Right hindlimb (tissue), 1 donor: ENCODE results near the gene CUEDC1.

Experiments used
- DNase-seq: peaks from one replicate; pipeline ENCODE4 v3.0.0-alpha.2; 2018

The CUEDC1 gene

DNA sequence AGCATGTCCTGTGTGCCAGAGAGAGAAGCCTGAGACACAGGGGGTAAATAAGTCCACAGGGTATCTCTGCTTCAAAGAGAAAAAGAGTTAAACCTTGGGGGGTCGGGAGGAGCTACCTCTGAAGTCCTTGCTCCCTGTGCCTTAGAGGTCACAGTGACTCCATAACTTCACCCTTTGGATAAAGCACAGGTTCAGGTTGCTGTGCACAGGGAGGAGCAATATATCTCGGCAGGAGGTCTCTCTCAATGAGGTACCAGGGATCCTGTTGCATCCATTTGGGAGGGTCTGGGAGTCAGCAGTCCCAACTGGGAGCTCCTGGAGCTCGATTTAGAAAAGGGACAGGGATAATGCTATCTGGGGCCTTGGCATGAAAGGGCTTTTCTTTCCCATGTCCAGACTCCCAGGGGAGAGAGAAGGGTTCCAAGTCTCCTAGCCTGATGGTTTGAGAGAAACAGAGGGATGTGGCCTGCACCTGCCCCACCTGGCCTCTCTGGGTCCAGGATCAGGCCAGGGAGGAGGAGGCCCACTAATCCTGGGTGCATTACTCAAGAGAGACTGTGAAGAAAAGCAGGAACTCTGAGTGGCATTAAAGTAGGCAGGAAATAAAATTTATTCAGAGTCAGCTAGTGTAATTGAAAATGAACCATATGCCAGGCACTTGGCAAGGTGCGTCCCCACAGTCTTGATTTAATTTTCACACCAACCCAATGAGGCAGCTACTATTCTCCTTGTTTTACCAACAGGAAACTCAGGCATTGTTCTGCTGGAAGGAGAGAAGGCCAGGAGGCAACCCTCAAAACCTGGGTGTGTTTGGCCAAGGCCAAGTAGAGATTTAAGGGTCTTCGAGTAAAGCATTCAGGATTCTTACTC is 40.7 kb downstream of the CUEDC1 start:
- DNase-seq, result no peak

DNA sequence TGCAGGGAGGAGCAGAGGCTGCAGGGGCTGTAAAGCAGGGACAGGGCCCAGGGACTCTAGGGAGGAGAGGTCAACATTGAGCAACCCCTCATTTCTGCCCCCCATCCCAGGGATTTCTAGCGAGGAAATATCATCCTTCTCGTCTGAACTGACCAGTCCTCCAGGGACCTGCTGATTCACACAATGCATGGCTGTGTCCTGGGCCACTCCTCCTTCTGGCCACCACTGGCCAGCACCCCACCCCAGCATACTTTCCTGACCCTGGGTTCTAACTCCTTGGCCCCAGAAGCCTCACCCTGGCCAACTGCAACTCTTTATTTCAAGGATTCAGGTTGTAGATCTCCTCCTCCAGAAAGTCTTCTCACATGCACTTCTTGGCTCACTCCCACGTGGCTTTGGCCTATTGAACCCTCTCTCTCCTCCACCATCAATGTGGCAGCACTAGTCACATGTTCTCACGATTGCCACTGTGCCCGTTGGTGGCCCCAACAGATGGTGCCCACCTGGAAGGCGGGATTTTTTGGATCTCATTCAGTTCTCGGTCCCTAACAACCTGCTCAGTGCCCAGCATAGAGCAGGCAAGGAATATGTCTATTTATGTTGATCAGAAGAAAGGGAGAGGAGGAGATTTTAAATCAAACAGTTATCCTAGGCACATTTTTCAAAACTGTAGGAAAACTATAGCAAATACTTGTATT is 41.5 kb downstream of the CUEDC1 start:
- DNase-seq, result no peak

GRCh38 chr17:57911834-57912673 is 43.2 kb downstream of the CUEDC1 start:
- peak; percentile 96 for DNase-seq

DNA sequence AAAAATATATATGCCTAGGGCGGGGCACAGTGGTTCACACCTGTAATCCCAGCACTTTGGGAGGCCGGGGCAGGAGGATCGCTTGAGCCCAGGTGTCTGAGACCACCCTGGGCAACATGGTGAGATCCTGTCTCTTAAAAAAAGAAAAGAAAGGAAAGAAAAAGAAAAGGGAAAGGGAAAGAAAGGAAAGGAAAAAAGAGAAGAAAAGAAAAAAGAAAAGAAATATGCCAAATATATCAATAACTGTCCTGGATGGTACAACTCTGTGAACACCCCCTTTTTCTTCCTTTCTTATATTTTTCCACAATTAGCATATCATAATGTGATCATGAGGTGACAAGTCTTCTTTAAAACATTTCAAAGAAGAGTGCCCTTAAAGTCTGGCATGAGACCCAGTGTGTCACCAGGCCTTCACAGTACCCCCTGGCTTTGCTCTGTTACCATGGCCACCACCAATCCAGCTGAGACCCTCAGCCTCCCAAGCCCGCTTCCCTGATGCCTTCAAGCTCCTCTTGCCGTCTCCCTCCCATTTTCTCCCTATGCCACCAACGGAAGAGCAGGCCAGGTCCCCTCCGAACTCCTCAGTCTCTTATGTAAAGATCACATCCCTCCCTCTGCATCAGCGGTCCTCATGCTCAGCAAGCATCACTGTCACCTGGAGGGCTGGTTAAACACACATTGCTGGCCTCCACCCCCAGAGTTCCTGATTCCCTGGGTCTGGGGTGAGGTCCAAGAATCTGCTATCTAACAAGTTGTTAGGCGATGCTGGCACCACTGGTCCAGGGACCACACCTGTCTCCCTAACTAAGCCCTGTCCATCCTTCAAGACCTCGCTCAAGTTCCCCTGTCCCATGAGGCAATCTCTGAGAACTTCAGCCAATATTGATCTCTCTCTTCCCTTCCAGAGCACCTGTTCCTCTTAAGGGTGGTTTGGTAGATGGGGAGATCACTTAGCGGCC is 44.5 kb downstream of the CUEDC1 start:
- DNase-seq, result no peak

- no peak for DNase-seq
Observed at GRCh38 chr17:57909551-57909950, 45.7 kb downstream of the CUEDC1 start.

GRCh38 chr17:57908278-57908677 is 46.9 kb downstream of the CUEDC1 start:
- DNase-seq, result no peak

- DNase-seq, result no peak
Observed at GRCh38 chr17:57906910-57907309, 48.3 kb downstream of the CUEDC1 start.

GRCh38 chr17:57905875-57906455 is 49.2 kb downstream of the CUEDC1 start:
- no peak for DNase-seq

GRCh38 chr17:57903961-57904360 is 51.3 kb downstream of the CUEDC1 start:
- no peak for DNase-seq

DNA sequence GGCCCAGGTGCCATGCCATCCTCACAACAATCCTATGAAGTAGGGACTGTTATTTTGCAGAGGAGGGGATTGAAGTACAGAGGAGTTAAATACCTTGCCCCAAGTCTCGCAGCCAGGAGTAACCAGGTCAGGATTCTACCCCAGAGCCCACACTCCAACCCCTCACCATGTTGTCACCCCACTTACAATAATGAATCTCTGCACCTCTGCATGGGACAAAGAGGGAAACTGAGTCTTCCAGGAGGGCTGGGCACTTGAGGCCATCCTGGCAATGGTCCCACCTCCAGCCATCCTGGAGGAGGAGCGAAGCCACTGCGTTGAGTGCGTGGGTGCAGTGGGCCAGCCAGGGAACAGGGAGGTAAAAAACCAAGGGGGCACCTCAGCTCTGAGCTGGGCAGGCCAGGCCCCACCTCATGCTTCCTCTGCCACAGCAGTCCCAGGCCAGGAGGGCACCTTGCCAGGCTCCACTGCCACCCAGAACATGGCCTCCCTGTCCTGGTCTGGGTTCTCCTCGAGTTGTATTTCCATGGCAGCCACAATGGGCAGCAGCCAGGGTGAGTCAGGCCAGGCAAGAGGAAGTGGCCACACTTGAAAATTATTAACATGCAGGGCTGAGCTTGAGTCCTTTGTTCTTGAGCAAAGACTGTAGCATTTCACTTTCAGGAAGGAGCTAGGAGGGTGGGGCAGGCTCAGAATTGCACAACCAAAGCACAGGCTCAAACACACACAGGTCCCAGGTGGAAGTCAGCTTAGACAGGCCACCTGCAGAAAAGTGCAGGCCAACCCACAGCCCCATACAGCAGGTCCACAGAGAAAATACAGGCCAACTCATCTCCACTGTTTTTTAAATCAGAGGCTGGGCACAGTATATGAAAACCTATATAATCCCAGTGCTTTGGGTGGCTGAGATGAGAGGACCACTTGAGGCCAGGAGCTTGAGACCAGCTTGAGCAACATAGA is 52.1 kb downstream of the CUEDC1 start:
- peak; percentile 70 for DNase-seq

GRCh38 chr17:57902117-57902799 is 53.0 kb downstream of the CUEDC1 start:
- DNase-seq, result no peak

GRCh38 chr17:57900991-57901743 is 54.0 kb downstream of the CUEDC1 start:
- DNase-seq, result no peak

DNA sequence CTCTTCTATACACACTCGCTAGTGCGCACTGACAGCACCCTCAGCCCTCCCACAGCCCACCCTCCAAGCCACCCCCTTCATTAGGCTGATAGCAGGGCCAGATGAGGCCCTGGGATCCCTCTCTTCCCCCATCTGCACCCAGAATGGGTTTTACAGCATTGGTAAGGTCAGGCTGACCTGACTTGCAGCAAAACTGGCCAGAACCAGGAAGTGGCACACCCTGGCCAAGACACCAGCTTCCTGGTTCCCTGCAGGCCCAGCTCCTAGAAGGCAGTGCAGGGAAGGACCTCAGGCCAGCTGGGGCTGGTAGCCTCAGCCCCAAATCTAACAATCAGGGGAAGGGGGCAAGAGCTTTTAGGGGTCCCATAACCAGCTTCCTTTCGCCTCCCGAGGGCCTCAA is 55.4 kb downstream of the CUEDC1 start:
- no peak for DNase-seq

DNA sequence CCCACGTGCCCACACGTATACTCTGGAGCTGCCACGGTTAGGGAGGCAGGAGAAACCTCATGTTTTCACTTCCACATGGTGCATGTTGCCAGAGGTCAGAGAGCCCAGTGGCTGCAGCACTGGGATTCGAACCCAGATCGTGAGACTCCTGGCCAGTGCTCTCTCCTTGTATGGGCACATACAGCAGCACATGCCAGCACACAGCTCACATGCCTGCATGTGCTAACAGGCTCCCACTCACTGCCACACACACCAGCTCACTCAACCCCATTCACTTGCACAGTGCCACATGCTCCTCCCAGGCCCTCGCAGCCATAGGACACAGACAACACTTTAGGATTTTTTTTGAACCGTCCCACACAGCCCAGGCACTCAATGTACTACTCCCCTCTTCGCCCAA is 55.8 kb downstream of the CUEDC1 start:
- DNase-seq, result no peak

DNA sequence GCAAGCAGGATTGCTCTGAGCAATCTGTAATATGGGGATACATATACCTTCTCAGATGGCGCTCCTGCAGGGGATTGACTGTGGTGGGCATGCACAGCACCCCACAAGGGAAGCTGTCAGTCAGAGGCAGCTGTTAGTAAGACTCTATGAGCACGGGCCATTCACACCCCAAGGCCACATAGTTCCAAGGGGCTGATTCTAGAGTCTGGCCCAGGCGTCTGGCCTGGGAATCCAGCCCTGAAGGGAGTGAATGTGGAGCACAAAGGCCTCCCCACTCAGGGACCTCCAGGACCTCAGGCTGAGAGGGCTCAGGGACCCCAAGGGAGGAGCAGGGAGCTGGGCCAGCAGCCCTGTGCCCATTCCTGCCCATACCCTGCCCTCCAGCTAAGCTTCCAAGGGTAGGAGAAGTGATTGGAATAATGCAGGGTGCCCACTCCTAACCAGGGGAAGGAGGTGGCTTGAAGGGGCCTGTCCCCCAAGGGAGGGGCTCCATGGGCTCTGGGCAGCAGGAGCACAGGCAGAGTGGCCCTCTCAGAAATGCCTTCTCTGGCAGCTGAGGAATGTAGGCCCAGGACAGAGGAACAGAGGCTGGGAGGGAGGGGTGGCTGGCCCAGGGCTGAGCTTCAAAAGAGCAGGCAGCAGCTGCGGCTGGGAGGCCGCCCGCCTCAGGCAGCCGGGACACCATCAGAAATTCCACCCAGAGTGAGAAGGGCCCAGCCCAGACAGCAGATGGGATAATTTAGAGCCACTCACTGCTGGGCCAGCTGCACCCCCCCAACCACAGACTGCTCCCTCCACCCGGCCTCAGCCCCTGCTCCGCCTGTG is 56.5 kb downstream of the CUEDC1 start:
- peak; percentile 96 for DNase-seq

DNA sequence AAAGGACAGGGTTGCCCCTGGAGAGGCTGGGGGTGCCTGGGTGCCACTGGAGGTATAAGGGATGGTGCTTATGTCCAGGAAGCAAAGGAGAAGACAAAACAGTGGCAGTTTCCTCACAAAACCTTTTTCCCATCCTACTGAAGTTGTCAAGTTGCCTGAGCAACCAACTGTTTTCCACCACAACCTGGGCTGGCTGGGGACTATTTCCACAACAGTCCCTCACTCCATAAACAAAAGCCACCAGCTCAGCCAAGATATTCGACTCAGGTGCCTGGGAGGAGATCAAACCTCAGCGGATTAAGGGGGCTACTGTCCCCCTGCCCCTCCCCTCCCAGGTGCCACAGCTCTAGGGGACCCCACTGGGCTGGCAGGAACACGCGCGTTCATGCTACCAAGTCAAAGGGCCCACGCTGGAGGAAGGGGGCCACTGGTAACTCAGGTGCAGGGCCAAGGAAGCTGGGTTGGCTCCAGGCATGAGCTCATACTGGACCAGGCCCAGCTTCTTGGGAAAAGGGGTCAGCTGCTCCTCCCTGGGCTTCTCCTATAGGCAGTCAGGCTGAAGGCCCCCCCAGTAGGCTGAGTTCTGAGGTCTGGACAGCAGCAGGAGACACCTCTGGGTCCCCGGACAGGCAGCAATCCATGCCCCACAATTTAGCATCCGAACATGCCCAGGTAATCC is 59.7 kb downstream of the CUEDC1 start:
- DNase-seq, result peak; percentile 84

GRCh38 chr17:57894848-57895247 is 60.4 kb downstream of the CUEDC1 start:
- no peak for DNase-seq
